H1 (cell line): ENCODE results near the gene SCRN1. TPM values are rescaled to one million over a fixed set of nuclear protein-coding genes. Genes with fewer than 3 reads are reported as not detected.

Experiments
- CTCF ChIA-PET: fragments of 300-600 bp; sonication (Branson Sonifier 250); formaldehyde crosslinking; loops from one replicate; lab custom pipeline; 2021; ENCODE audit not compliant: partially characterized antibody; lab: Charles Lee
- POLR2A ChIA-PET: fragments of 300-600 bp; sonication (Branson Sonifier 250); formaldehyde crosslinking; loops from one replicate; lab custom pipeline; 2021; ENCODE audit warnings: inconsistent platforms; ENCODE audit not compliant: partially characterized antibody; lab: Charles Lee
- DNase-seq, 2 experiments: peaks; one replicate each; pipeline versions ENCODE4 v3.0.0 to v3.0.0-alpha.2; 2010 to 2022; ENCODE audit warnings: low spot score in 2 of 2, low read depth in 1 of 2, mixed read lengths in 1 of 2
- FAIRE-seq: peaks from 2 replicates; lab custom pipeline; 2011; peaks lifted over from hg19 to GRCh38; lab: Jason Lieb, UNC
- H2AFZ ChIP-seq: 2 replicates; pipeline ENCODE4 v1.8.1; 2012; ENCODE audit warnings: low read length, inconsistent platforms
- H2AK5ac ChIP-seq: 2 replicates; pipeline ENCODE4 v1.6.1; 2013; ENCODE audit warnings: low read depth, low read length
- H2BK120ac ChIP-seq: replicated peaks from 2 replicates; pipeline ENCODE3; 2013; ENCODE audit warnings: low read depth, low read length, inconsistent platforms
- H2BK12ac ChIP-seq: 2 replicates; pipeline ENCODE4 v1.6.1; 2013; ENCODE audit warnings: low read depth, low read length
- H2BK15ac ChIP-seq: 2 replicates; pipeline ENCODE4 v1.6.1; 2013; ENCODE audit warnings: low read length
- H2BK20ac ChIP-seq: 2 replicates; pipeline ENCODE4 v1.6.1; 2013; ENCODE audit warnings: low read length
- H2BK5ac ChIP-seq: 2 replicates; pipeline ENCODE4 v1.6.1; 2013; ENCODE audit warnings: low read depth, low read length
- H3K14ac ChIP-seq: 2 replicates; pipeline ENCODE4 v1.6.1; 2013; ENCODE audit warnings: inconsistent platforms; ENCODE audit not compliant: insufficient read length
- H3K18ac ChIP-seq: 2 replicates; pipeline ENCODE4 v1.6.1; 2013; ENCODE audit warnings: low read length; ENCODE audit errors: extremely low read depth
- H3K23ac ChIP-seq: 2 replicates; pipeline ENCODE4 v1.6.1; 2013; ENCODE audit warnings: inconsistent platforms; ENCODE audit not compliant: insufficient read length
- H3K23me2 ChIP-seq: 2 replicates; pipeline ENCODE4 v1.6.1; 2013; ENCODE audit warnings: low read depth, low read length
- H3K27ac ChIP-seq: 2 replicates; pipeline ENCODE4 v1.6.1; 2011; ENCODE audit warnings: low read depth, low read length, inconsistent platforms
- H3K27me3 ChIP-seq, 4 experiments: replicated peaks in 1 of 4; 1 replicate in 1 of 4; 2 replicates in 3 of 4; pipeline versions ENCODE4 v1.6.1 to v1.8.1; 2011 to 2013; ENCODE audit warnings: low read length in 3 of 4, mild to moderate bottlenecking in 3 of 4, inconsistent platforms in 2 of 4, mixed read lengths in 2 of 4, moderate library complexity in 1 of 4; ENCODE audit not compliant: control insufficient read depth in 3 of 4, insufficient read depth in 3 of 4; ENCODE audit errors: extremely low read depth in 1 of 4
- H3K36me3 ChIP-seq, 4 experiments: 2 replicates each; pipeline versions ENCODE4 v1.6.1 to v1.8.1; 2011 to 2013; ENCODE audit warnings: mild to moderate bottlenecking in 4 of 4, low read length in 3 of 4, moderate library complexity in 2 of 4, control low read depth in 1 of 4, inconsistent platforms in 1 of 4; ENCODE audit not compliant: insufficient read depth in 4 of 4, control insufficient read depth in 2 of 4
- H3K4ac ChIP-seq: replicated peaks from 2 replicates; pipeline ENCODE3; 2013; ENCODE audit warnings: low read length, low read depth, mixed read lengths, inconsistent platforms; ENCODE audit not compliant: insufficient read length
- H3K4me1 ChIP-seq, 4 experiments: replicated peaks in 1 of 4; 1 replicate in 1 of 4; 2 replicates in 3 of 4; pipeline versions ENCODE4 v1.6.1 to v1.8.1; 2011 to 2013; ENCODE audit warnings: low read length in 3 of 4, inconsistent platforms in 2 of 4, mixed read lengths in 1 of 4; ENCODE audit not compliant: insufficient read depth in 4 of 4, control insufficient read depth in 3 of 4
- H3K4me2 ChIP-seq, 2 experiments: 2 replicates each; pipeline versions ENCODE4 v1.6.1 to v1.8.1; 2011 to 2013; ENCODE audit warnings: low read depth in 2 of 2, low read length in 2 of 2, control low read depth in 1 of 2, inconsistent platforms in 1 of 2, mild to moderate bottlenecking in 1 of 2; ENCODE audit not compliant: insufficient read depth in 1 of 2
- H3K4me3 ChIP-seq, 4 experiments: fragments of 200-600, 300-600 bp in 1 of 4; sonication (generic), shearing (Covaris generic), sonication (Bioruptor Twin) in 1 of 4; 2 replicates each; pipeline versions ENCODE4 v1.5.1 to v1.8.1; 2011 to 2016; ENCODE audit warnings: low read length in 4 of 4, low read depth in 3 of 4, control low read depth in 2 of 4, inconsistent platforms in 2 of 4, mild to moderate bottlenecking in 2 of 4, mixed read lengths in 1 of 4, moderate library complexity in 1 of 4; ENCODE audit not compliant: insufficient read depth in 2 of 4; ENCODE audit errors: extremely low read depth in 1 of 4
- H3K56ac ChIP-seq: replicated peaks from 2 replicates; pipeline ENCODE3; 2013; ENCODE audit warnings: low read depth, mild to moderate bottlenecking, mixed read lengths, low read length, inconsistent platforms; ENCODE audit not compliant: insufficient read length
- H3K79me1 ChIP-seq: 2 replicates; pipeline ENCODE4 v1.6.1; 2013; ENCODE audit warnings: low read depth, low read length, control low read depth
- H3K79me2 ChIP-seq, 2 experiments: 2 replicates each; pipeline versions ENCODE4 v1.6.1 to v1.8.1; 2012 to 2013; ENCODE audit warnings: low read length in 2 of 2, mild to moderate bottlenecking in 2 of 2, inconsistent platforms in 1 of 2; ENCODE audit not compliant: insufficient read depth in 2 of 2, control insufficient read depth in 1 of 2
- H3K9ac ChIP-seq, 4 experiments: replicated peaks in 1 of 4; 1 replicate in 1 of 4; 2 replicates in 3 of 4; pipeline versions ENCODE4 v1.6.1 to v1.8.1; 2011 to 2013; ENCODE audit warnings: low read depth in 3 of 4, low read length in 3 of 4, control low read depth in 2 of 4, mild to moderate bottlenecking in 2 of 4, moderate library complexity in 2 of 4, inconsistent platforms in 1 of 4; ENCODE audit errors: extremely low read depth in 1 of 4
- H3K9me3 ChIP-seq, 2 experiments: 2 replicates each; pipeline versions ENCODE4 v1.6.1 to v1.8.1; 2012 to 2013; ENCODE audit warnings: mild to moderate bottlenecking in 2 of 2, moderate library complexity in 2 of 2, control low read depth in 1 of 2, inconsistent platforms in 1 of 2, low read depth in 1 of 2, low read length in 1 of 2, mixed read lengths in 1 of 2; ENCODE audit not compliant: insufficient read depth in 2 of 2
- H4K20me1 ChIP-seq, 2 experiments: replicated peaks in 1 of 2; 2 replicates each; pipeline versions ENCODE3 to v1.8.1; 2011 to 2013; ENCODE audit warnings: inconsistent platforms in 2 of 2, low read length in 2 of 2, mild to moderate bottlenecking in 1 of 2; ENCODE audit not compliant: insufficient read depth in 2 of 2, control insufficient read depth in 1 of 2
- H4K5ac ChIP-seq: 2 replicates; pipeline ENCODE4 v1.6.1; 2013; ENCODE audit warnings: low read length, low read depth, mixed read lengths, inconsistent platforms; ENCODE audit not compliant: insufficient read length
- H4K8ac ChIP-seq: 2 replicates; pipeline ENCODE4 v1.8.0; 2013; ENCODE audit warnings: mild to moderate bottlenecking, moderate library complexity, low read length, inconsistent platforms; ENCODE audit not compliant: insufficient read depth; ENCODE audit errors: extremely low read depth
- H4K91ac ChIP-seq: replicated peaks from 2 replicates; pipeline ENCODE3; 2013; ENCODE audit warnings: low read length, mixed read lengths, inconsistent platforms; ENCODE audit not compliant: insufficient read length
- CHD1 ChIP-seq: IDR thresholded peaks from 2 replicates; pipeline ENCODE4 v1.6.1; 2012; ENCODE audit warnings: low read depth, low read length, improper control_type of control experiment
- FOSL1 ChIP-seq: IDR thresholded peaks from 2 replicates; pipeline ENCODE4 v1.6.1; 2011; ENCODE audit warnings: mild to moderate bottlenecking, low read depth, low read length, moderate library complexity; ENCODE audit not compliant: insufficient read depth
- GTF2F1 ChIP-seq: IDR thresholded peaks from 2 replicates; pipeline ENCODE4 v1.6.1; 2012; ENCODE audit warnings: low read depth, low read length, improper control_type of control experiment, borderline replicate concordance
- JUND ChIP-seq: IDR thresholded peaks from 2 replicates; pipeline ENCODE4 v1.6.1; 2011; ENCODE audit warnings: mild to moderate bottlenecking, improper control_type of control experiment, low read length
- NANOG ChIP-seq: IDR thresholded peaks from 2 replicates; pipeline ENCODE4 v1.6.1; 2011; ENCODE audit warnings: low read length, low read depth, mild to moderate bottlenecking, inconsistent platforms; ENCODE audit not compliant: insufficient read depth, poor library complexity, severe bottlenecking
- RAD21 ChIP-seq, 2 experiments: IDR thresholded peaks in 1 of 2; conservative IDR thresholded peaks in 1 of 2; 2 replicates each; pipeline ENCODE4 v1.6.1; 2011; ENCODE audit warnings: low read depth in 2 of 2, low read length in 2 of 2, improper control_type of control experiment in 1 of 2, inconsistent platforms in 1 of 2, mild to moderate bottlenecking in 1 of 2, moderate library complexity in 1 of 2
- RXRA ChIP-seq: IDR thresholded peaks from 2 replicates; pipeline ENCODE4 v1.6.1; 2011; ENCODE audit warnings: low read depth, mild to moderate bottlenecking, low read length, moderate library complexity; ENCODE audit not compliant: insufficient read depth
- SP4 ChIP-seq: IDR thresholded peaks from 2 replicates; pipeline ENCODE4 v1.6.1; 2012; ENCODE audit warnings: low read length, inconsistent platforms
- SRF ChIP-seq: IDR thresholded peaks from 2 replicates; pipeline ENCODE4 v1.6.1; 2011; ENCODE audit warnings: mild to moderate bottlenecking, low read depth, low read length, moderate library complexity
- SUZ12 ChIP-seq: fragments of 200-600 bp; sonication (generic); IDR thresholded peaks from 2 replicates; pipeline ENCODE4 v1.6.1; 2012; ENCODE audit warnings: mild to moderate bottlenecking, inconsistent platforms, low read length, moderate library complexity, mixed read lengths
- TAF7 ChIP-seq: optimal IDR thresholded peaks from 2 replicates; pipeline ENCODE3; 2011; ENCODE audit warnings: low read depth, mild to moderate bottlenecking, inconsistent platforms, low read length, moderate library complexity, borderline replicate concordance
- TCF12 ChIP-seq: IDR thresholded peaks from 2 replicates; pipeline ENCODE4 v1.6.1; 2011; ENCODE audit warnings: low read depth, mild to moderate bottlenecking, low read length
- TEAD4 ChIP-seq: IDR thresholded peaks from 2 replicates; pipeline ENCODE4 v1.6.1; 2012; ENCODE audit warnings: low read depth, low read length, inconsistent platforms, mixed read lengths
- YY1 ChIP-seq: IDR thresholded peaks from 2 replicates; pipeline ENCODE4 v1.6.1; 2011; ENCODE audit warnings: low read depth, mild to moderate bottlenecking, low read length
- WGBS, 2 experiments: shearing (Covaris generic) in 1 of 2; methylation state at CpG; one replicate each; pipeline versions ENCODE4 v1.1.6 to v1.1.7; 2013 to 2015; ENCODE audit warnings: low lambda C conversion rate in 2 of 2, mixed read lengths in 2 of 2, inconsistent platforms in 1 of 2, low coverage in 1 of 2, missing lambda C conversion rate in 1 of 2; ENCODE audit not compliant: insufficient replicate concordance in 2 of 2, insufficient coverage in 1 of 2, insufficient read length in 1 of 2; ENCODE audit errors: extremely low coverage in 1 of 2, missing lambda C conversion rate in 1 of 2; 5-methylcytosine and 5-hydroxymethylcytosine counted together
- polyA plus RNA-seq, 7 experiments: library from polyadenylated mRNA; depleted of rRNA in 3 of 7; stranded (reverse) in 5 of 7; unstranded in 2 of 7; fragments of >200 nt in 5 of 7; fragments of 200-250 nt in 2 of 7; gene quantifications; 1 replicate in 5 of 7; 2 replicates in 1 of 7; 4 replicates in 1 of 7; pipeline versions ENCODE4 v1.2.1 to v1.2.3, GENCODE V29; 2011 to 2013; ENCODE audit warnings: missing spikeins in 2 of 7, mixed read lengths in 2 of 7
- total RNA-seq: library from RNA; stranded (reverse); fragmentation: NEBNext Ultra II Directional; extraction: Animal tissue kit (Norgen Biotek cat#: 25700); gene quantifications from 2 replicates; pipeline ENCODE4 v1.2.1, GENCODE V29; 2021

Gene SCRN1
- total and polyA plus RNA-seq, 2 of the 8 experiments (the other 6 are each of a cell fraction or from before 2014, with no cell fraction given): 36.0 to 75.8 TPM

- ChIA-PET CTCF (interaction anchor here (1.4 kb wide), 1 partner anchor 128 kb away, joined by 3 read pairs; no protein-coding TSS in a partner anchor), POLR2A (no interaction called here)
- DNase-seq: no peak
- FAIRE-seq: no peak
- H3K4me2 ChIP-seq: no peak overlapping the region
- no peak overlapping the region for H3K14ac ChIP-seq
- H2BK5ac ChIP-seq: no peak overlapping the region
- H4K5ac ChIP-seq: no peak overlapping the region
- no peak overlapping the region for H3K18ac ChIP-seq
- no peaks in the 10 kb centered on the region for H3K9me3 ChIP-seq
- H4K8ac ChIP-seq: no peak overlapping the region
- H3K56ac ChIP-seq: no peak overlapping the region
- H3K23ac ChIP-seq: no peak overlapping the region
- no peak overlapping the region for H2BK15ac ChIP-seq
- no peak overlapping the region for H3K9ac ChIP-seq
- H3K23me2 ChIP-seq: no peaks in the 10 kb centered on the region
- H2BK20ac ChIP-seq: no peak overlapping the region
- no peaks in the 10 kb centered on the region for H3K79me2 ChIP-seq
- H2BK12ac ChIP-seq: no peak overlapping the region
- no peaks in the 10 kb centered on the region for H3K36me3 ChIP-seq
- no peaks in the 10 kb centered on the region; a peak in 1 of 7 replicates for H3K4me1 ChIP-seq
- H4K91ac ChIP-seq: no peak overlapping the region
- no peaks in the 10 kb centered on the region for H4K20me1 ChIP-seq
- H2BK120ac ChIP-seq: no peak overlapping the region
- no peak overlapping the region for H3K4me3 ChIP-seq
- no peak overlapping the region for H2AK5ac ChIP-seq
- no peak overlapping the region for H2AFZ ChIP-seq
- no peaks in the 10 kb centered on the region for H3K79me1 ChIP-seq
- 93% methylated on average over 13 of the region's 13 CpGs; no CpG with 5 or more reads in 1 of the 2 experiments for WGBS, 2 experiments
- no peak overlapping the region for H3K27ac ChIP-seq
- no peak overlapping the region for H3K4ac ChIP-seq
- H3K27me3 ChIP-seq: no peaks in the 10 kb centered on the region
- no peak for TF ChIP-seq CHD1
- no peak for TF ChIP-seq TAF7
- no peak for TF ChIP-seq SP4
- TF ChIP-seq SRF: no peak
- TF ChIP-seq NANOG: no peak
- TF ChIP-seq RAD21 (IDR thresholded peaks at IDR 0.05 in 1 of 2, conservative IDR thresholded peaks at IDR 0.05 in 1 of 2; ENCODE audit: low read depth in 2 of 2, low read length in 2 of 2): no peak
- no peak for TF ChIP-seq RXRA
- no peak for TF ChIP-seq TCF12
- no peak for TF ChIP-seq TEAD4
- no peak for TF ChIP-seq JUND
- no peak for TF ChIP-seq GTF2F1
- no peak for TF ChIP-seq YY1
- no peak for TF ChIP-seq FOSL1
- TF ChIP-seq SUZ12: no peak
Measured at GRCh38 chr7:29875741-29876140, 113.9 kb downstream of the SCRN1 start.
